HepG2 (cell line): Measurements from ENCODE around the gene CAD. TPM values are rescaled to one million over a fixed set of nuclear protein-coding genes. Genes with fewer than 3 reads are reported as not detected.

ENCODE experiments used
- ATAC-seq: fragments of 200-7000 bp; cut with Tn5 transposase; 3 replicates; pipeline ENCODE4 v1.9.1; 2020; ENCODE audit warnings: mild to moderate bottlenecking, moderate library complexity
- BruUV-seq: library from RNA; stranded (reverse); fragments of 400-500 nt; replicated peaks from 2 replicates; lab custom pipeline; 2021; lab: Mats Ljungman, UMichigan
- CTCF ChIA-PET: fragments of 300-600 bp; formaldehyde crosslinking; extraction: SDS; loops from one replicate; lab custom pipeline; 2021; ENCODE audit warnings: low total read pairs, inconsistent platforms, low intra/inter-chr PET ratio; lab: Yijun Ruan, JAX
- POLR2A ChIA-PET: fragments of 350-600 bp; sonication (Branson Sonifier 250); formaldehyde crosslinking; loops from one replicate; lab custom pipeline; 2020; ENCODE audit warnings: antibody characterized with exemption, inconsistent platforms; lab: Yijun Ruan, JAX
- DNase-seq: peaks from one replicate; pipeline ENCODE4 v3.0.0-alpha.2; 2015; ENCODE audit warnings: low spot score
- FAIRE-seq: peaks from 3 replicates; lab custom pipeline; 2011; peaks lifted over from hg19 to GRCh38; lab: Jason Lieb, UNC
- H2AFZ ChIP-seq: one replicate; pipeline ENCODE4 v1.6.1; 2011; ENCODE audit warnings: low read length, inconsistent platforms
- H3K27ac ChIP-seq: fragments of 300-600 bp; 3 replicates; pipeline ENCODE4 v1.8.0; 2011; ENCODE audit warnings: mixed run types, mild to moderate bottlenecking, mixed read lengths, low read length, inconsistent platforms; ENCODE audit not compliant: insufficient read depth; ENCODE audit errors: extremely low read length
- H3K27me3 ChIP-seq, 2 experiments: fragments of 200-600 bp in 1 of 2; 2 replicates in 1 of 2; 3 replicates in 1 of 2; pipeline versions ENCODE4 v1.6.0 to v1.8.0; 2011; ENCODE audit warnings: low read length in 2 of 2, mild to moderate bottlenecking in 2 of 2, moderate library complexity in 2 of 2, inconsistent platforms in 1 of 2; ENCODE audit not compliant: insufficient read depth in 2 of 2, control insufficient read depth in 1 of 2
- H3K36me3 ChIP-seq, 2 experiments: fragments of 200-600 bp in 1 of 2; replicated peaks in 1 of 2; 2 replicates in 1 of 2; 3 replicates in 1 of 2; pipeline versions ENCODE4 v1.5.1 to v1.8.0; 2011; ENCODE audit warnings: low read length in 2 of 2, inconsistent platforms in 1 of 2; ENCODE audit not compliant: insufficient read depth in 2 of 2, control insufficient read depth in 1 of 2
- H3K4me1 ChIP-seq: 2 replicates; pipeline ENCODE4 v1.5.1; 2012; ENCODE audit warnings: low read length, inconsistent platforms; ENCODE audit not compliant: insufficient read depth
- H3K4me2 ChIP-seq: 2 replicates; pipeline ENCODE4 v1.6.0; 2011; ENCODE audit warnings: low read depth, low read length, inconsistent platforms
- H3K4me3 ChIP-seq, 3 experiments: fragments of 200-600 bp in 1 of 3; sonication (generic), shearing (Covaris generic) in 1 of 3; replicated peaks in 1 of 3; 2 replicates each; pipeline ENCODE4 v1.5.1; 2011 to 2016; ENCODE audit warnings: low read length in 3 of 3, inconsistent platforms in 2 of 3, low read depth in 2 of 3, mild to moderate bottlenecking in 2 of 3, control low read depth in 1 of 3, mixed read lengths in 1 of 3; ENCODE audit not compliant: insufficient read depth in 1 of 3
- H3K79me2 ChIP-seq: one replicate; pipeline ENCODE4 v1.6.1; 2011; ENCODE audit warnings: low read length, inconsistent platforms; ENCODE audit not compliant: insufficient read depth
- H3K9ac ChIP-seq: 2 replicates; pipeline ENCODE4 v1.6.0; 2011; ENCODE audit warnings: mild to moderate bottlenecking, low read depth, low read length, inconsistent platforms; ENCODE audit not compliant: insufficient read depth
- H3K9me3 ChIP-seq: 2 replicates; pipeline ENCODE4 v1.5.1; 2012; ENCODE audit warnings: mild to moderate bottlenecking, low read length
- H4K20me1 ChIP-seq: 2 replicates; pipeline ENCODE4 v1.6.0; 2011; ENCODE audit warnings: inconsistent platforms, mild to moderate bottlenecking, low read length, moderate library complexity; ENCODE audit not compliant: insufficient read depth
- CSRNP2 ChIP-seq: sonication (generic); formaldehyde crosslinking; conservative IDR thresholded peaks from 2 replicates; pipeline ENCODE4 v1.8.0; 2022; ENCODE audit warnings: low read depth, missing genetic modification reagents
- DMAP1 ChIP-seq: IDR thresholded peaks from 2 replicates; pipeline ENCODE4 v1.6.1; 2016
- ELF1 ChIP-seq: sonication (generic); formaldehyde crosslinking; IDR thresholded peaks from 2 replicates; pipeline ENCODE4 v1.4.0; 2020; ENCODE audit warnings: missing genetic modification reagents
- PAF1 ChIP-seq: IDR thresholded peaks from 2 replicates; pipeline ENCODE4 v1.6.1; 2016; ENCODE audit warnings: missing genetic modification reagents, missing compliant biosample characterization
- POLR2A ChIP-seq, 2 experiments: IDR thresholded peaks; 2 replicates each; pipeline ENCODE4 v1.6.1; 2011; ENCODE audit warnings: low read depth in 2 of 2, low read length in 2 of 2, mild to moderate bottlenecking in 1 of 2, moderate library complexity in 1 of 2; ENCODE audit not compliant: insufficient read depth in 1 of 2
- POLR2G ChIP-seq: fragments of 200-400 bp; formaldehyde crosslinking; IDR thresholded peaks from 2 replicates; pipeline ENCODE4 v1.6.1; 2018; ENCODE audit warnings: mild to moderate bottlenecking, low read depth, low read length, moderate library complexity
- SOX5 ChIP-seq: IDR thresholded peaks from 2 replicates; pipeline ENCODE4 v1.6.1; 2016; ENCODE audit warnings: borderline replicate concordance
- SSRP1 ChIP-seq: IDR thresholded peaks from 2 replicates; pipeline ENCODE4 v1.6.1; 2016; ENCODE audit warnings: control low read depth
- TRIM24 ChIP-seq: sonication (generic); formaldehyde crosslinking; IDR thresholded peaks from 2 replicates; pipeline ENCODE4 v1.8.0; 2022; ENCODE audit warnings: mild to moderate bottlenecking, missing genetic modification reagents
- ZBTB7A ChIP-seq: sonication (generic); formaldehyde crosslinking; IDR thresholded peaks from 2 replicates; pipeline ENCODE4 v1.8.0; 2022; ENCODE audit warnings: mild to moderate bottlenecking, missing genetic modification reagents
- ZC3H4 ChIP-seq: sonication (generic); formaldehyde crosslinking; IDR thresholded peaks from 2 replicates; pipeline ENCODE4 v1.4.0; 2020; ENCODE audit warnings: missing genetic modification reagents, borderline replicate concordance
- ZKSCAN1 ChIP-seq: fragments of 150-350 bp; IDR thresholded peaks from 2 replicates; pipeline ENCODE4 v1.6.1; 2014; ENCODE audit warnings: low read length
- ZNF343 ChIP-seq: sonication (generic); formaldehyde crosslinking; IDR thresholded peaks from 2 replicates; pipeline ENCODE4 v1.4.0; 2020; ENCODE audit warnings: mild to moderate bottlenecking, missing genetic modification reagents
- ZNF383 ChIP-seq: sonication (generic); formaldehyde crosslinking; IDR thresholded peaks from 2 replicates; pipeline ENCODE4 v1.4.0; 2020; ENCODE audit warnings: missing genetic modification reagents, mild to moderate bottlenecking, borderline replicate concordance
- WGBS: methylation state at CpG from one replicate; pipeline ENCODE4 v1.1.6; 2017; ENCODE audit warnings: low lambda C conversion rate; 5-methylcytosine and 5-hydroxymethylcytosine counted together
- in situ Hi-C: cut with HindIII; loops from 2 replicates; pipeline ENCODE4 v1.10.0; 2017; ENCODE audit warnings: low pct_unique_long_range_greater_than_20kb; ENCODE audit not compliant: extremely low pct_ligation_motif_present
- intact Hi-C: fragments of 100-400 bp; cut with micrococcal nuclease; formaldehyde crosslinking; loops from one replicate; pipeline ENCODE4 v1.10.0; 2022; ENCODE audit not compliant: unreplicated experiment
- polyA plus RNA-seq, 8 experiments: library from polyadenylated mRNA; depleted of rRNA in 3 of 8; stranded (reverse) in 7 of 8; unstranded in 1 of 8; fragments of >200 nt; fragmentation: Illumina TruSeq in 4 of 8; extraction: Trizol in 4 of 8; gene quantifications; 2 replicates each; pipeline versions ENCODE4 v1.2.1 to v1.2.3, GENCODE V29; 2011 to 2016; ENCODE audit warnings: low read depth in 4 of 8, missing spikeins in 1 of 8, mixed read lengths in 1 of 8; ENCODE audit not compliant: insufficient read depth in 1 of 8
- total RNA-seq, 5 experiments: library from RNA; depleted of rRNA; stranded (reverse); fragments of >200 nt; fragmentation: Illumina TruSeq; extraction: Trizol; gene quantifications; 2 replicates each; pipeline ENCODE4 v1.2.3, GENCODE V29; 2016; ENCODE audit warnings: low read depth in 1 of 5

Gene CAD
- total and polyA plus RNA-seq, 2 of the 13 experiments (the other 11 are each of a cell fraction or from before 2014, with no cell fraction given) = 21.7 to 37.0 TPM

GRCh38 chr2:27247893-27248292, 30.7 kb downstream of the CAD start:
- no peak for DNase-seq
- no peak overlapping the region for H2AFZ ChIP-seq
- H3K27me3 ChIP-seq = peaks cover 0 to 13% of the 10 kb centered on the region in 2 experiments; a peak in 3 of 5 replicates
- peaks cover 8 to 16% of the 10 kb centered on the region in 2 experiments for H3K36me3 ChIP-seq
- no peak overlapping the region for H3K9ac ChIP-seq
- no peak overlapping the region for H3K4me2 ChIP-seq
- H3K4me3 ChIP-seq = no peak overlapping the region
- no peaks in the 10 kb centered on the region for H4K20me1 ChIP-seq
- TF ChIP-seq ZKSCAN1 = peak; percentile 72
- TF ChIP-seq SSRP1 = peak; percentile 81
- peak in 1 of 2 experiments; percentile 34; a peak in 1 of 4 replicates for TF ChIP-seq POLR2A (IDR thresholded peaks at IDR 0.05; ENCODE audit: insufficient read depth in 1 of 2, low read depth in 2 of 2, low read length in 2 of 2)
- 0 out of 2 replicates have a peak, but pooled peaks have one; percentile 8 for TF ChIP-seq PAF1 (CRISPR knock-in tag)
- peak; percentile 22; the same call in 1 of the 2 replicates for TF ChIP-seq POLR2G
- TF ChIP-seq DMAP1 = no peak
- WGBS = 82% methylated on average over 4 of the region's 4 CpGs
- no peak for FAIRE-seq
- intact Hi-C loops = no loop called here
- ChIA-PET POLR2A (interaction anchor here (0.7 to 1.3 kb wide), 2 partner anchors 18 to 36 kb away, joined by 3 to 6 read pairs; partner anchors contain the start of genes ATRAID and SLC5A6), CTCF (no interaction called here)
- no peaks in the 10 kb centered on the region for H3K79me2 ChIP-seq
- in situ Hi-C loops = no loop called here
- ATAC-seq = no peak
- H3K27ac ChIP-seq = no peak overlapping the region
- peaks cover 25% of the 10 kb centered on the region for H3K4me1 ChIP-seq
- H3K9me3 ChIP-seq = no peaks in the 10 kb centered on the region
- BruUV-seq = TSS peak; percentile 18

- Histone ChIP-seq H3K4me1 (peaks cover 25% of the 10 kb centered on the region), H3K36me3 (peaks cover 2% of the 10 kb centered on the region in 2 experiments; a peak in 3 of 5 replicates), H3K27ac (no peak overlapping the region), H3K4me2 (peak overlapping the region; percentile 94), H3K9ac (peak overlapping the region; percentile 66; the same call in 1 of the 2 replicates), H3K79me2 (no peaks in the 10 kb centered on the region), H3K9me3 (no peaks in the 10 kb centered on the region), H2AFZ (peak overlapping the region; percentile 85), H3K4me3 (peak overlapping the region in 2 of 3 experiments; percentile 31 to 70; a peak in 3 of 6 replicates), H3K27me3 (peaks cover 0 to 13% of the 10 kb centered on the region in 2 experiments; a peak in 3 of 5 replicates), H4K20me1 (no peaks in the 10 kb centered on the region)
- 13% methylated on average over 12 of the region's 12 CpGs for WGBS
- FAIRE-seq = no peak
- intact Hi-C loops = no loop called here
- ChIA-PET POLR2A (interaction anchor here (0.7 to 2.1 kb wide), 7 partner anchors 9 to 168 kb away, joined by 3 to 6 read pairs (median 4); partner anchors contain the start of genes ATRAID and SLC5A6), CTCF (interaction anchor here (1.9 to 3.6 kb wide), 3 partner anchors 15 to 54 kb away, joined by 7 to 38 read pairs (median 22); no protein-coding TSS in a partner anchor)
- no TSS peak for BruUV-seq
- DNase-seq = no peak
- no peak for TF ChIP-seq CSRNP2 (CRISPR knock-in tag)
- 0 out of 2 replicates have a peak, but pooled peaks have one; percentile 29 for TF ChIP-seq ZC3H4 (CRISPR knock-in tag)
- no peak for TF ChIP-seq ZNF383 (CRISPR knock-in tag)
- no peak for TF ChIP-seq TRIM24 (CRISPR knock-in tag)
- TF ChIP-seq SOX5 (CRISPR knock-in tag) = no peak
- 0 out of 2 replicates have a peak, but pooled peaks have one; percentile 1 for TF ChIP-seq ELF1 (CRISPR knock-in tag)
- 0 out of 4 replicates have a peak, but pooled peaks of 1 of the 2 experiments have one; percentile 7 for TF ChIP-seq POLR2A (IDR thresholded peaks at IDR 0.05; ENCODE audit: insufficient read depth in 1 of 2, low read depth in 2 of 2, low read length in 2 of 2)
- TF ChIP-seq ZNF343 (CRISPR knock-in tag) = no peak
- TF ChIP-seq ZBTB7A (CRISPR knock-in tag) = no peak
- in situ Hi-C loops = no loop called here
- peak; percentile 12 for ATAC-seq
These were observed 32.2 kb downstream of the CAD start for GRCh38 chr2:27249159-27249890.
